Chondrocyte (in vitro differentiated cells): ENCODE results near the gene ACSS2. TPM values are rescaled to one million over a fixed set of nuclear protein-coding genes. Genes with fewer than 3 reads are reported as not detected.

Experiments used
- DNase-seq: peaks from one replicate; pipeline ENCODE4 v3.0.0; 2021; ENCODE audit warnings: mixed read lengths, low spot score
- H3K27ac Mint-ChIP-seq: one replicate; pipeline ENCODE4 v1.8.0; 2021; ENCODE audit warnings: mild to moderate bottlenecking, moderate library complexity, mixed read lengths; ENCODE audit not compliant: unreplicated experiment
- H3K27me3 Mint-ChIP-seq: 2 replicates; pipeline ENCODE4 v1.8.0; 2021; ENCODE audit warnings: low read depth, mixed read lengths
- H3K36me3 Mint-ChIP-seq: 2 replicates; pipeline ENCODE4 v1.8.0; 2021; ENCODE audit warnings: low read depth, mixed read lengths
- H3K4me1 Mint-ChIP-seq: 2 replicates; pipeline ENCODE4 v1.8.0; 2021; ENCODE audit warnings: low read depth, mild to moderate bottlenecking, mixed read lengths
- H3K4me3 Mint-ChIP-seq: one replicate; pipeline ENCODE4 v1.8.0; 2021; ENCODE audit warnings: mild to moderate bottlenecking, moderate library complexity, mixed read lengths; ENCODE audit not compliant: unreplicated experiment
- H3K9me3 Mint-ChIP-seq: 2 replicates; pipeline ENCODE4 v1.8.0; 2021; ENCODE audit warnings: low read depth, mixed read lengths
- total RNA-seq: library from RNA; stranded (reverse); gene quantifications from 3 replicates; pipeline ENCODE4 v1.2.1, GENCODE V29; 2021
- TF ChIP-seq, protein P1 (sequence below): fragments of 200-600 bp; sonication (generic); IDR thresholded peaks from 2 replicates; pipeline ENCODE4 v1.5.0; 2021; ENCODE audit warnings: antibody characterized with exemption, mild to moderate bottlenecking, moderate library complexity

ACSS2 gene
- total RNA-seq, 1 donor from 2014 or later = 31.8 TPM

DNA sequence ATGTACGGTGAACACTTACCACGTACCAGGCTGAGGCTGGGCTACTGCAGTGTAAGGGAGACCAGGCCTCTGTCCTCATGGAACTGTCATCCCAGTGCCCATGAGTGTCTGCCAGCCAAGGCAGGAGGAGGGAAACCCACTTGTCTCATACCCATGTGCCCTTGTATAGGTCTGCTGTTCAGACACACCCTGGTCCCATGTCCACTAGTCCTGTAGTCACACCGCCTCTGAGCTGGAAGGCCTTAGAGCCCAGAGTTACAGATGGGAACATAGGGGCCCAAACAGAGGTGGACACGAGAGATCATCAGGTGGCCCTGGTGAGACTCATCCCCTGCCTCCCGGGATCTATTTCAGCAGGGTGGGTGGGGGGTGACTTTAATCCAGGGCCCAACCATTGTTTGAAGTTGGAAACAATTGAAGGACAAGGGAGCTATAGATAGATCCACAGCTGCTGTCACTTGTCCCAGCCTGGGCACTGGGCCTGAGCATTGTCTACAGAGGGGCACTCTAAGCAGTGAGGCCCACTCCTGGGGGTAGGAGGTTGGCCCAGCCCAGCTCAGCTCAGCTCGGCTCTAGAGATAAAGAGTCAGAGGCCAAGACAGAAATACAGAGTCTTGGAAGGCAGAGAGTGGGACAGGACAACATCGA, 93.9 kb downstream of the ACSS2 start:
- H3K4me3 Mint-ChIP-seq = no peak overlapping the region
- DNase-seq = no peak

DNA sequence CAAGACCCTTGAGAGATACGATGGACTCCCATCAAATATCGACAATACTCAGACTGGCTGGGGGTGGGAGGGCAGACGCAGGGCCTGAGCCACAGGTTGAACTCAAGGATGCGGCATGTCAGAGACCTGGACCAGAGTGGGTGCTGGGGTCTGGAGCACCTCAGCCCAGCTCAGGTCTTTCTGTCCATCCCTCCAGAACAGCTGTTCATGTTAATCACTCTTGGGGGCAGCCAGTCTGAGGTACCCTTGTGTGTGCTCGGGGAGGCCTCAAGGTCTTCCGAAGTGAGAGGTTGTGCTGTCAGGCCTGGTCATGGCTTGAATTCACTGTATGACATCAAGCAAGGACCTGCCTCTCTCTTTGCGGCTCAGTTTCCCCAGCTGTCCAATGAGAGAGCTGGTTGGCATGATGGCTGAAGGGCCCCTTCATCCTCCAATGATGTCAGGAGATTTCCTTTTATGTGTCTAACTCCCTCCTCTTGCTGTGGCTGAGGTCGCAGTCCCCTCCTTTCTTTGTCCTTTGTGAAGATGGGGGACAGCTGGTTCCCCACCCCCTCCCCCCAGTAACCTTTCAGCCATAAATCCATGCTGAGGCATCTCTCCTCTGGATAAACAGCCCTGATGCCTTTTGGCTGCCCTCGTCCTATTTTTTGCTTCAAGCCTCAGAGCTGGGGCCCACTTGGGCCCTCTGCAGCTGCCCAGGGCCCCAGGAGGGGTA, 94.6 kb downstream of the ACSS2 start:
- Mint-ChIP-seq H3K36me3 (no peaks in the 10 kb centered on the region), H3K4me1 (no peaks in the 10 kb centered on the region), H3K4me3 (no peak overlapping the region), H3K27ac (no peak overlapping the region), H3K9me3 (no peaks in the 10 kb centered on the region), H3K27me3 (peaks cover 16% of the 10 kb centered on the region)
- no peak for DNase-seq
- TF ChIP-seq, protein P1, sequence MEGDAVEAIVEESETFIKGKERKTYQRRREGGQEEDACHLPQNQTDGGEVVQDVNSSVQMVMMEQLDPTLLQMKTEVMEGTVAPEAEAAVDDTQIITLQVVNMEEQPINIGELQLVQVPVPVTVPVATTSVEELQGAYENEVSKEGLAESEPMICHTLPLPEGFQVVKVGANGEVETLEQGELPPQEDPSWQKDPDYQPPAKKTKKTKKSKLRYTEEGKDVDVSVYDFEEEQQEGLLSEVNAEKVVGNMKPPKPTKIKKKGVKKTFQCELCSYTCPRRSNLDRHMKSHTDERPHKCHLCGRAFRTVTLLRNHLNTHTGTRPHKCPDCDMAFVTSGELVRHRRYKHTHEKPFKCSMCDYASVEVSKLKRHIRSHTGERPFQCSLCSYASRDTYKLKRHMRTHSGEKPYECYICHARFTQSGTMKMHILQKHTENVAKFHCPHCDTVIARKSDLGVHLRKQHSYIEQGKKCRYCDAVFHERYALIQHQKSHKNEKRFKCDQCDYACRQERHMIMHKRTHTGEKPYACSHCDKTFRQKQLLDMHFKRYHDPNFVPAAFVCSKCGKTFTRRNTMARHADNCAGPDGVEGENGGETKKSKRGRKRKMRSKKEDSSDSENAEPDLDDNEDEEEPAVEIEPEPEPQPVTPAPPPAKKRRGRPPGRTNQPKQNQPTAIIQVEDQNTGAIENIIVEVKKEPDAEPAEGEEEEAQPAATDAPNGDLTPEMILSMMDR = no peak

More for the DNA sequence above, 93.9 kb downstream of the ACSS2 start:
- no peaks in the 10 kb centered on the region for H3K4me1 Mint-ChIP-seq
- no peaks in the 10 kb centered on the region for H3K9me3 Mint-ChIP-seq
- H3K27me3 Mint-ChIP-seq = peaks cover 16% of the 10 kb centered on the region
- H3K27ac Mint-ChIP-seq = no peak overlapping the region
- H3K36me3 Mint-ChIP-seq = no peaks in the 10 kb centered on the region
- TF ChIP-seq, protein P1 = no peak

DNA sequence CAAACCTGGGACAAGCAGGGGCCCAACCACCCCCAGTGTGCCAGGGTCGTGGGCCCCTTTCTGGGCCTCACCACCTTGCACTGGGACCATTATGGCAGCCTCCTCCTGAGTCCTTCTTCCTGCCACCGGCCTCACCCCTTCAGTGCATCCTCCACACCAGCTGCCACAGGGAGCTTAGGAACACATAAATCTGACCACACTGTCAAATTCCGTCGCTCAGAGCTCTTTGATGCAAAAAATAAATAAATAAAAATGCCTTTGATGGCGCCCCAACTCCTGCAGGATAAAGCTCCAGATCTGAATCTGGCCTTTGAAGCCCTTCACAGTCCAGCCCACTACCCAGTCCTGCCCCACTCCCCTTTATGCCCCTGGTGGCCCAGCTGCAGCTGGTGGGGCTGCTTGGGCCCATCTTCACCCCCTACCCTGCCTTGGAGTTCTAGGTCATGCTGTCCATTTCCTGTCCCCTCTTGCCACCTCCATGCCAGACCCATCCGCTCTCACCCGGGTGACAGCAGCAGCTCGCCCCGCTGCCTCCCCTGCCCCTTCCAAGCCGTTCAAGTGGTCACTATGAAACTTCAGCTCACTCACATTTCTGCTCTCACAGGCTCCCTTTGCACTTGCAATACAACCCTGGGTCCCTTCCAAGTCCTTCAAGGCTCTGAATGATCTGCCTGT, 95.3 kb downstream of the ACSS2 start:
- H3K27ac Mint-ChIP-seq = no peak overlapping the region
- H3K4me3 Mint-ChIP-seq = no peak overlapping the region
- DNase-seq = no peak
- TF ChIP-seq, protein P1 = no peak
- no peaks in the 10 kb centered on the region for H3K36me3 Mint-ChIP-seq
- H3K4me1 Mint-ChIP-seq = no peaks in the 10 kb centered on the region
- no peaks in the 10 kb centered on the region for H3K9me3 Mint-ChIP-seq
- peaks cover 16% of the 10 kb centered on the region for H3K27me3 Mint-ChIP-seq

DNA sequence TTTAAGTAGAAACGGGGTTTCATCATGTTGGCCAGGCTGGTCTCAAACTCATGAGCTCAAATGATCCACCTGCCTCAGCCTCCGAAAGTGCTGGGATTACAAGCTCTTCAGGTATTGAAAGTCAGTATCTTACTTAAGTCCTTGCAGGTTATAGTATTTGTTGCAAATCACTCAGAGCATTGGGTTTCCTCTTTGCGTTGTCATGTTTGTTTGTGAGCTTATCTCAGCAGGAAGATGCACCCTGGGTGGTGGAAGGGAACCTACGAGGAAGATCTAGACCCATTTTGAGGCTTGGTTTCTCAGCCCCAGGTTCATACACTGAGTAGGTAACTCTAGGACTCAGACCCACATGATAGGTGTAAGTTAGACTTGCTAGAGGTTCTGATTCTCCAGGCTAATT, 97.8 kb downstream of the ACSS2 start:
- Mint-ChIP-seq H3K27ac (no peak overlapping the region), H3K9me3 (no peaks in the 10 kb centered on the region), H3K36me3 (no peaks in the 10 kb centered on the region), H3K4me3 (no peak overlapping the region), H3K27me3 (peaks cover 26% of the 10 kb centered on the region), H3K4me1 (no peaks in the 10 kb centered on the region)
- no peak for DNase-seq
- TF ChIP-seq, protein P1 = no peak

DNA sequence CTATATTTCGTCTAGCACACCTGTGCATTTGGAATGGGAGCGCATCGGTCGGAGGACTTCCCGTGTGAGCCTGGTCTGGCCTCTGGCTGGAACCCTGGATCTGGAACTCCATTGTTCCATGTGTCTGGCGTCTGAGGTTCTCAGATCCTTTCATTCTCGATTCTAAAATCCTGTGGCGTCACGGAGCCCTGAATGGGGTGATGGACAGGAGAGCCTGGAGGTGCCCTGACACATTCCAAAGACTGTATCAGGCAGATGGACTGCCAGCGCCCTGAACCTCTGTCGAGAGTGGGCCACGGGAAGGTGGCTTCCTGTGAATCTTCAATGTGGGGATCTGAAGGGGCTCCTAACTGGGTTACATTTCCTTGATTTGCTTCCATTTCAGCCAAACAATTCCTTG, 99.9 kb downstream of the ACSS2 start:
- H3K4me1 Mint-ChIP-seq = no peaks in the 10 kb centered on the region
- H3K4me3 Mint-ChIP-seq = no peak overlapping the region
- H3K9me3 Mint-ChIP-seq = no peaks in the 10 kb centered on the region
- H3K36me3 Mint-ChIP-seq = no peaks in the 10 kb centered on the region
- no peak overlapping the region for H3K27ac Mint-ChIP-seq
- no peak for DNase-seq
- TF ChIP-seq, protein P1 = no peak
- peaks cover 26% of the 10 kb centered on the region for H3K27me3 Mint-ChIP-seq

Other genes starting within 250 kb of the ACSS2 start
- gene PIGU, start 199.5 kb upstream of the ACSS2 start, total RNA-seq = 19.8 to 21.2 TPM (median 20.4 TPM) in 3 replicates
- gene TP53INP2, start 172.3 kb upstream of the ACSS2 start, total RNA-seq = 31.7 to 59.8 TPM (median 58.7 TPM) in 3 replicates
- gene NCOA6, start 51.0 kb upstream of the ACSS2 start, total RNA-seq = 21.5 to 43.3 TPM (median 42.3 TPM) in 3 replicates
- 10.4 to 23.9 TPM (median 23.7 TPM) in 3 replicates for gene GGT7, start 3.8 kb upstream of the ACSS2 start, total RNA-seq
- gene GSS, start 79.2 kb downstream of the ACSS2 start, total RNA-seq = 39.5 to 57.7 TPM (median 57.3 TPM) in 3 replicates
- 0.30 to 0.64 TPM in 2 of 3 replicates, not detected in the other for gene MYH7B, start 79.3 kb downstream of the ACSS2 start, total RNA-seq
- 83.4 to 118 TPM (median 112 TPM) in 3 replicates for gene TRPC4AP, start 216.2 kb downstream of the ACSS2 start, total RNA-seq